NCI-H2196 (cell line): ENCODE data around the gene SIRPD.
"Not testable (repeated sequence)": the region's sequence is repeated elsewhere in the genome, so short reads cannot be mapped to it uniquely, and the experiment has no call there.

Source experiments
- DNase-seq: peaks from one replicate; lab custom pipeline; 2025; ENCODE audit not compliant: unreplicated experiment; lab: John Stamatoyannopoulos, UW

SIRPD gene

GRCh38 chr20:1557605-1558004 is at the start of gene SIRPD:
SIRPD (minus strand) TSS chr20:1557705; CDS start chr20:1557653, 52 bp downstream.
- DNase-seq: no peak

DNA sequence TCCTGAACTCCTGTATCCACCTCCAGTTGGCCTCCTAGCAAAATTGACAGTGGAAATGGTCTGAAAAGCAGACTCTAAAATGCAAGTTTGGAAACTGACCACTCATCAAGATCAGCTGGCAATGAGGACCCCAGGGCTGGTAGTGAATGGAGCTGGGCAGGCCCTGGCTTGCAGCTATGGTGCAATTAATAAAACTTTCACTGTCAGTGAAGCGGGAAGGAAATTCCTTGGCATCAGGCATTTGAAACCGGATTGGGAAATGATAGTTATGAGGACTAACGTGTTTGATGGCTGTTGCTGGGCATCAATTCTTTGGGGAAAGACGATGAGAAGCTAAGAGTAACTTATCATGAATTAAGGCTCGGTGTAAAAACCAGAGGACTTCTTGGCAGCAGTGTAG is 43.2 kb upstream of the SIRPD start:
- no peak for DNase-seq

DNA sequence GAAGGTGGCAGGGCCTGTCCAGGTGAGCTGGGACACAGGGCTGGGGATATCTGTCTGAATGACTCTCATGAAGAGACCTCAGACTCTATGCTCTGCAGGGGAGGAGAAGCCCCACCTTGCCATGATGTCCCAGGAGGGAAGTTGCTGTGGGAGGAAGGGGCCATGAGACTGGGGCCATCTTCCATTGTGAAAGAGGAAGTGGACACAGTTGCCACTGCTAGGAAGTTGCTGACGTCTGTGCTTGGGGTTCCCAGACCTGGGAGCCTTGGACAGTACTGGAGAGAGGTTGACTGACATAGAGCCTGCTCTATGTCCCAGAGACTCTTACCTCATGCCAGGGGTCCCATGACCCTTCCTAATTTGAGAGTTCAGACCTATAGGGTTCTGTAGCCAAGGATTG is 37.8 kb upstream of the SIRPD start:
- no peak for DNase-seq

- no peak for DNase-seq
These were observed 31.3 kb upstream of the SIRPD start for GRCh38 chr20:1588533-1589460.

GRCh38 chr20:1587781-1588532 is 30.5 kb upstream of the SIRPD start:
- DNase-seq: no peak

DNA sequence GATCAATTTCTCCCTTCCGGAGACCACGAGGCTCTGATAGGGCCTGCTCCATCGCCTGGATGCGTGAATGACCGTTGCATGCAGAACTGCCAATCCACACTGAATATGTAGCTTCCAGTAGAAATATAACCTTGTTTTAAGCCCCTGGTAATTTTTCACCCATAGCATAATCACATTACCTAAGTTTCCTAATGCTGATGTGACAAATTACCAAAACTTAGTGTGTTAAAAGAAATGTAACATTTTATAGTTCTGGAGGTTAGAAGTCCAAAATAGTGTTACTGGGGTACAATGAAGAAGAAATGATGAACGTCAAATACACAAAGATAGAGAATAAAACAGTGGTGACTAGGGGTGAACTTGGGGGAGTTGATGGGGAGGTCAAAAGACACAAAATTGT is 22.0 kb upstream of the SIRPD start:
- no peak for DNase-seq

DNA sequence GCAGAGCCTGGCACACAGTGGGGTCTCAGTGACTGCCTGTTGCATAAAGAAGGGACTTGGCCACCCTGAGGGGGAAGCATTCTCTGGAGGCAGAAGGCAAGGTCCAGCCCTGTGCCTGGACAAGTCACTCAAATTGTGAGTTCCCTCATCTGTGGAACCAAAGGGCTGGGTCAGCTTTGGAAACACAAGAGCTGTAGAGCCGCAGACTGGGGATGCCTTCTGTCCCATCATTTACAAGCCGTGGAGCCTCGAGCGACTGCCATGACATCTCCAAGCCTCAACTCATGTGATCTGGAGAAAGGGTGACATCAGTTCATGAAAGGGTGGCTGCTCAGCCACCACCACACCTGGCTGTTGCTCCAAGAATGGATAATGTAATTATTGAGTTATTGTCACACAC is 20.4 kb upstream of the SIRPD start:
- DNase-seq: no peak

- DNase-seq: not testable (repeated sequence)
These were observed 19.8 kb upstream of the SIRPD start for GRCh38 chr20:1577313-1577712.

DNA sequence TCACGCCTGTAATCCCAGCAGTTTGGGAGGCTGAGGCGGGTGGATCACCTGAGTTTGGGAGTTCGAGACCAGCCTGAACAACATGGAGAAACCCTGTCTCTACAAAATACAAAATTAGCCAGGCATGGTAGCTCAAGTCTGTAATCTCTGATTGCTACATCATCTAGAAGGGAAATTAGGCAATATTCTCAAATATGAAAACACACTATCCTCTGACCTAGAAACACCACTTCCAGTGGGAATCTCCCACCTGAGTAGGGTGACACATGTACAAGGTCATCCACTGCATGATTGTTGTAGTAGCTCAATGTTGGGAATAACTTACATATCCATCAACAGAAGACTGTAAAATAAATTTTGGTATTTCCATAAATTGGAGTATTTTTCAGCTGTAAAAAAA is 19.1 kb upstream of the SIRPD start:
- DNase-seq: no peak

DNA sequence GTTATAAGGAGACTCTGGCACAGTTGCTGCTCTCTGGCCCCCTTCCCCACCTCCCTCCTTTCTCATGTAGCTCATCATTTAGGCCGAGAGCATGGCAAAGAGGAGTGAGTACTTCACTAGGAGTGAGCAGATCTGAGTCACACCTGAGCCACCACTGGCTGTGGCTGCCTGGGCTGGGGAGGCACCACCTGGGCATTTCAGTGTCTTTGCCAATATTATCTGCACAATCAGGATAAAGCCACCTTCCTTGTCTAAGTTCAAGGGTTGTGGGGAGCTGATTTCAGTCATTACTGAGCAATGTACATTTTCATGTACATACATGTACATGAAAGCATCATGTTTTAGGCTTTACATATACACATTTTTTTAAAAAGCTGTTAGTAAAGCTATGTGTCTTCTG is 18.5 kb upstream of the SIRPD start:
- not testable (repeated sequence) for DNase-seq

- not testable (repeated sequence) for DNase-seq
These were observed 14.1 kb upstream of the SIRPD start for GRCh38 chr20:1571583-1571982.

GRCh38 chr20:1569415-1569881 is 11.9 kb upstream of the SIRPD start:
- DNase-seq: no peak

DNA sequence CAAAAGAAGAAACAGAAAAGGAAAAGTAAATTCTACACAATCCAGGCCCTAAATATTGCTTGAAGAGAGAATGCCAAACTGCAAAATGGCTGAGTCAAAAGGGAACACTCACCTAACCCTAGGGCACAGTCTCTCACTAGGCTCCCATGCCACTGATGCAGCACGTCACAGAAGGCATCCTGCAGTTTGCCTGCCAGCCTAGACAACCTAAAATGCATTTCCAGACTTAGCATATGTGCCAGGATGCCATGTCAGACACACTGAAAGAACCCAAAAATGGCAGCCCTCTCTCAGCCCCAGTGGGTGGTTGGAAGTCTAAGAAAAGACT is 10.6 kb upstream of the SIRPD start:
- DNase-seq: no peak

- DNase-seq: no peak
These were observed 10.1 kb upstream of the SIRPD start for GRCh38 chr20:1567392-1568162.

GRCh38 chr20:1566701-1567100 is 9.2 kb upstream of the SIRPD start:
- no peak for DNase-seq

DNA sequence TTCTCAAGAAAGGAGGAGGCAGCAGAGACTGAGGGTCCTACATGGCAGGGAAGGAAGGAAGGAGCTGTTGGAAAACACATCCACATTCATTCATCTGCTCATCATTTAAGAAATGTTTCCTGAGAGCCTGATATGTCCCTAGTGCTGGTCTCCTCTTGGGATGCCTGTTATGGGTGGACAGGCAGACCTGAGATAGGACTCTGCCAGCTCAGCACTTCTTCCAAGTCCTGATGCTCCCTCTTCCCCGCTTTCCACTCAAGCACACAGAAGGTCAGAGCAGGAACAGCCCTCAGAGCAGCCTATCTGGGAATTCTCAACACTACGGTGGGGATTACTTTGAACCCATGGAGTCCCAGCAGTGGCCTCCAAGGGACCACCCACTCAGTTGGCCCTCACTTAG is 8.0 kb upstream of the SIRPD start:
- no peak for DNase-seq

DNA sequence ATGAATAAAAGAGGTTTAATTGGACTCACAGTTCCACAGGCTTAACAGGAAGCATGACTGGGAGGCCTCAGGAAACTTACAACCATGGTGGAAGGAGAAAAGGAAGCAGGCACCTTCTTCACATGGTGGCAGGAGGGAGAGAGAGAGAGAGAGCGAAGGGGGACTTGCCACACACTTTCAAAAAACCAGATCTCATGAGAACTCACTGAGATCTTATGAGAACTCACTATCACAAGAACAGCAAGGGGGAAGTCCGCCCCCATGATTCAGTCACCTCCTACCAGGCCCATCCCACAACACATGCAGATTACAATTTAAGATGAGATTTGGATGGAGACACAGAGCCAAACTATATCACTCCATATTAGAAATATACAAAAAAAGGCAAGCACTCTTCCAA is 6.1 kb upstream of the SIRPD start:
- no peak for DNase-seq

DNA sequence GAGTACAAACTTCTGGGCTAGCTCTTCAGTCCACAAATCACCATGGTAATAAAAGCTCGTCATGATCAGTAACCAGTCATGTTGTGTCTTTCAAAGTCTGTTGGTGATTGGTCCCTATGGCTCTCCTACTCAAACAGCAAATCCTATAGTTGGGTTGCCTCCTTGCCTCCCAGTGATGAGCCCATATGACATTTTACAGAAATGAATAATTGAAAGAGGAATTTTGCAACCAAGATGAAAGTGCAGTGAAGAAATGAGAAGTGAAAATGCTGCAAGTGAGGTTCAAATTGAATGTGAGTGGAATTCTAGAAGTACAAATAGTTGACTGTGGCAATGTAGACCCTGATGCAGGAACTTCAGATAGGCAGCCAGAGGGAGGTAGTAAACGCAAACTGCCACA is 5.1 kb upstream of the SIRPD start:
- DNase-seq: no peak

DNA sequence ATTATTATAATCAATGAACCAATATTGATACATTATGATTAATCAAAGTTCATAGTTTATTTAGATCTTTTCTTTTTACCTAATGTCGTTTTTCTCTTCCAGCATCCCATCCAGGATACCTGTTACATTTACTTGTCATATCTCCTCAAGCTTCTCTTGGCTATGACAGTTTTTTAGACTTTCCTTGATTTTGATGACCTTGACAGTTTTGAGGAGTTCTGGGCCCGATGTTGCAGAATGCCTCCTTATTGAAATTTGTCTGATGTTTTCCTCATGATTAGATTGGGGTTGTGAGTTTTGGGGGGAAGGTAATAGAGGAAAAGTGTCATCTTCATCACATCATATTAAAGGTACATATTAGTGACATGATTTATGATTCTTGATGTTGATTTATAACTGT is 3.8 kb upstream of the SIRPD start:
- DNase-seq: no peak

GRCh38 chr20:1555952-1556351 is 1.6 kb downstream of the SIRPD start:
- DNase-seq: no peak

DNA sequence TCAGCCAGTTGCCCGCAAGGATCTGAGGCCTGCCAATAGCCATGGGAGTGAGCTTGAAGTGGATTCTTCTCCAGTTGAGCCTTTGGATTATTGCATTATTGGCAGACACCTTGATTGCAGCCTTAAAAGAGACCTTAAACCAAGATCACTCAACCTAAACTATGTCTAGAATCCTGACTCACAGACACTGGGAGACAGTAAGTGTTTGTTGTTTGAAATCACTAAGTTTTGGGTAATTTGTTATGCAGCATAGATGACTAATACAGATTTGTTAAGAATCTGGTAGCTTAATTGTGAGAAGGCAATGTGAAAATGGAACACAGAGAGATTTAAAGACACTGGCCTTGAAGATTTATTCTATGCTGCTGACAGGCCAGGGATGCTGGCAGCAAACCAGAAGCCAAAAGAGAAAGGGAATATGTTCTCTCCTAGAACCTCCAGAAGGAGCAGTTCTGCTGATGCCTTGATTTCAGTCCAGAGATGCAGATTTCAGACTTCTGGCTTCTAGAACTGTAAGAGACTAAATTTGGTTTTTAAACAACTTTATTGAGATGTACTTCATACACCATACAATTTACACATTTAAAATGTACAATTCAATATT is 17.6 kb downstream of the SIRPD start:
- no peak for DNase-seq
